GM18867 (cell line): ENCODE measurements around the gene DUSP19.
A peak's percentile ranks its signal among the peaks of the same experiment; 100 is the strongest.

Experiments
- ATAC-seq: cut with Tn5 transposase; IDR thresholded peaks from one replicate; pipeline ENCODE4 v1.9.1; 2021; ENCODE audit warnings: mild to moderate bottlenecking, moderate library complexity; ENCODE audit not compliant: unreplicated experiment

The DUSP19 gene

DNA sequence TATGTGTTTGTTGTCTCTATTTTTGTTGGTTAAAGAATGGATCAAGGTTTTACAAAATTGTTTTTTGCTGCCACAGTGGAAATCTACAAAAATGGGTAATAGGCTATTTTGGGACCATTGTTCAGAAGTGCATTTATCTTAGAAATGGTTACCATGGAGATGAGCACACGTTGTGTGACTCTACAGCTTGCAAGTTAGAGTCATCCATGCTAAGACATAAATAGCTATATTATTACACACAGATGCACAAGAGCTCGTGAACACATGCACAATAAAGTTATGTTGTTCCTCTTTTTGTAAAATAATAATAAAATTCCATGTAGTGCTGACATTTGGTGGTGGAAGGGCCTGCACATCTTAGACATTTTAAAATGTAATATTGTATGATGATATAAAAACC, 15.5 kb upstream of the DUSP19 start:
- peak; percentile 63 for ATAC-seq

DNA sequence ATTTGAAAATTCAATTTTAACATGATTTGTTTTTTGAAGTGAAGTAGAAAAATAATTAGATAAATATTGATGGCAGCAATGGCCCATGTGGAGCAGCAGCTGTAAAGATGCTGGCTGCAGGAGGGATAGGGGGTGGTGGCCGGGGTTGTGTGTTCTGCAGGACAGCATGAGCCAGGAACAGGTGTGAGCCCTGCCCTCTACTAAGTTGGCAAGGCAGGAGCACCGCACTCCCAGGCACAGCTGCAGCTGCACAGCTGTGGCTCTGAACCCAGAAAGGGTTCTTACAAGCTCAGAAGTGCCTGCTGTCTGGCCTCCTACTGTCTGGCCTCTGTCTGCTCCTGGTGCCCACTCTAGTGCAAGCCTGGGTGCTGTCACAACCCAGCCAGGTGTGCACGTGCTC, 10.0 kb upstream of the DUSP19 start:
- ATAC-seq, result no peak

DNA sequence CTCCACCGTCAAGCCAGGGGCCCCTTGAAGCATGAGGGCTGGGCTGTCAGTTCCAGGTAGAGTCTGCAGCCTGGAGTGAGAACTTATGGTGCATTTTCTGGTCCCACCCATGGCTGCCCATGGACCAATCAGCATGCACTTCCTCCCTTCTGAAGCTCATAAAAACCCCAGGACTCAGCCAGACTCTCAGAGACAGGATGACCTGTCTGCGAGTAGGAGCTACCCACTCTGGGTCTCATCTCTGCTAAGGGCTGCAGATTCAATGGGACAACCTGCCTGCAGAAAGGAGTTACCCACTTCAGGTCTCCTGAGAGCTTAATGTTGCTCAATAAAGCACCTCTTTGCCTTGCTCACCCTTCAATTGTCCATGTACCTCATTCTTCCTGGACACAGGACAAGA, 9.4 kb upstream of the DUSP19 start:
- no peak for ATAC-seq

DNA sequence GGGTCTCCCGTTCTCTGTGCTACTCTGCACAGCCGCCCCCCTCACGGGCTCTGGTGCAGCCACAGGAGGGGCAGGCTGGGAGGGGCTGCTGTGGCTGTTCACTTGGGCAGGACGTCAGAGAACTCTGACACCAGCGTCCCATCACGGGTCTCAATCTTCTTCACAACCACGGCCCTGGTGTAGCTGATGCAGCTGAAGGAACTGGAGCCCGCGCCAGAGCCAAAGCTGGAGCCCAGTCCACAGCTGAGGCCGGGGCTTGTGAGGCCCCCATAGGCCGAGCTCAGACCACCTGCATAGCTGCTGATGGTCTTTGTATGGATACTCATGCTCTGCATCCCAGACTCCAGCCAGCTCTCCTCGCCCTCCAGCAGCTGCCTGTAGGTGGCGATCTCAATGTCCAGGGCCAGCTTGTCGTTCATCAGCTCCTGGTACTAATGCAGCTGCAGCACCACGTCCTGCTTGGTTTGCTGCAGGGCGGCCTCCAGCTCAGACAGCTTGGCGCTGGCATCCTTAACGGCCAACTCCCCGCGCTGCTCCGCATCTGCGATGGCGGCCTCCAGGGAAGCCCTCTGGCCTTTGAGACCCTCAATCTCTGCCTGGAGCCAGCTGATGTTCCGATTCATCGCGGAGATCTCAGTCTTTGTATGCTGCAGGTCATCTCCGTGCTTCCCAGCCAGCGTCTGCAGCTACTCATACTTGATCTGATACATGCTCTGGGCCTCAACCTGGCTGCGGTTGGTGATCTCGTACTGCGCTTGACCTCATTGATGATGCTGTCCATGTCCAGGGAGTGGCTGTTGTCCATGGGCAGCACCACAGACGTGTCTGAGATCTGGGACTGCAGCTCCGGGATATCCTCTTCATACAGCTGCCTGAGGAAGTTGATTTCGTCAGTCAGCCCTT, 7.4 kb upstream of the DUSP19 start:
- ATAC-seq, result no peak

DNA sequence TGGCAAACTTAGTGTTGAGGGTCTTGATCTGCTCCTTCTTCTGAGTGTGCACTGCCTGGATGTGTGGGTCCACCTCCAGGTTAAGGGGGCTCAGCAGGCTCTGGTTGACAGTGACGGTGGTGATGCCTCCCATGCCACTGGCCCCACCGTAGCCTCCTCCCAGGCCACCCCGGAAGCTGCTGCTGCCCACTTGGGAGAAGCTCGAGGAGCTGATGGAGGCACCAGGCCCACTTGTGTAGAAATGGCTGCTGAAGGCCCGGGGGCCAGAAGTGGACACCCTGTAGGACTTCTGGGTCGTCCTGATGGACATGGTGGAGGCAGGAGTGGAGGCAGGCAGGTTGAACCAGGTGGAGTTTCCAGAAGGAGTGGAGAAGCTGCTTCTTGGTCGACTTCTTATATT, 6.4 kb upstream of the DUSP19 start:
- ATAC-seq, result no peak

DNA sequence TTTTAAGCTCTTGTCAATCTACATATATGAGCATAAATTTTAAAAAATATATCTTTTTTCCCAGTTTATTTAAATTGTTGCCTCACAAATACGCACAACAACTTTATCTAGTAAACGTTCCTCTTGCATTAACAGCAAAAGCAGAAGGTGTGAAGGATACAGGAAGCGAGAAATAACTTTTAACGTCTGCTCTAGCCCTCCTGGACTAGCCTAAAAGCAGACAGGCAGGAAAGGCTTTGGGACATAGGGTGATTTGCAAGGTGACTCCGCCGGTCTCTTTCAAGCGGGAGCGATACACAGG, 434 bp upstream of the DUSP19 start:
- ATAC-seq, result no peak

DNA sequence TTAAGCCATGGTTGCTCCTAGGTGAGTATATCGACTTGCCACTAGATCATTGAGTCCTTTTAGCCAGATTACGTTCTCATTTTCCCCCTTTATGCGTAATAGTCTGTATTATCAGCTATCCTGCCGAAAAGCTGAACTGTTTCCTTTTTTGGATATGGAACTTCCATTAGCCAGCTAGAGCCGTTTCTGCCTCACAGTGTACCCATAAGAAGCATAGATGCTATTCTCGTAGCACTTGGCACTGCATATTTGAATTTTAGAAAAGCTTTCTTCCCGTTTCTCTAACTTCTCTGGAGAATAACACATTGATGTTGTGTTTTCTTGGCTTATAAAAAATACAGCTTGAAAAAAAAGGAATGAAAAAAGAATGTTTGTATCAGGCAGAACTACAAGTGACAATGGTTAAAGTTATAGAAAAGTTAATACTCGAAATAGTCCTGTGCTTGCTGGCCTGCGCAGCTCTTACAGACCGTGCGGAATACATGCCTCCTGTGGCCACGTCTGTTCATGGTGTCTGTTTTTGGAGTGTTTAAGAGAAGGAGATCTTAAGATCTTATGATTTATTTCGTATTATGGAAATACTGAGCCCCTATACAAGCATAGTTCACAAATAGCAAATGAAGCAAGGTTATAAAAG, 710 bp downstream of the DUSP19 start:
- ATAC-seq, result peak; percentile 32

DNA sequence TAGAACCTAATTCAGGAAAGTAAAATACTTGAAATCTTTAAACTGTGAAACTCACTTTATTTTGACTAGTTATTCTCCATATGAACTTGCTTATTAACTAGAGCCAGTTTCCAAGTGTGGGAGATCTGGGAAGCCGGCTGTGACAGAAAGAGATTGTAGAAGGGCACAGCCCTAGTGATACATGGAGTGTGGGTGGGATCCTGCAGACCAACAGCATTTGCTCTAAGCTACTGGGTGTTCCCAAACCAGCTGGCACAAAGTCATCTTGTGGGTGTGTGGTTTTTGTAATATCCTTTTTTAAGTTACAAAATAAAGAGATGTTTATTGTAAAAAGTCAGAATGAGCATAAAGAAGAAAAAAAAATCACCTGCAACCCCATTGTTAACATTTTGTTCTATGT, 3.4 kb downstream of the DUSP19 start:
- ATAC-seq, result no peak

DNA sequence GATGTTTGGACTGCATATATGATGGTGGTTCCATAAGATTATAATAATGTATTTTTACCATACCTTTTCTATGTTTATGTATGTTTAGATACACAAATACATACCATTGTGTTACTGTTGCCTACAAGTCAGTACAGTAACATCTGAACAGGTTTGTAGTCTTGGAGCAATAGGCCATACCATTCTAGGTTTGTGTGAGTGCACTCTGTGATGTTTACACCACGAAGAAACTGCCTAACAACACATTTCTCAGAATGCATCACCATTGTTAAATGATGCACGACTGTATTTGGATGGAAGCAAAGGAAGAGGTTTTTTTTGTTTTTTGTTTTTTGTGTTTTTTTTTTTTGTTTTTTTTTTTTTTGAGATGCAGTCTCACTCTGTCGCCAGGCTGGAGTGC, 9.5 kb downstream of the DUSP19 start:
- ATAC-seq, result no peak

DNA sequence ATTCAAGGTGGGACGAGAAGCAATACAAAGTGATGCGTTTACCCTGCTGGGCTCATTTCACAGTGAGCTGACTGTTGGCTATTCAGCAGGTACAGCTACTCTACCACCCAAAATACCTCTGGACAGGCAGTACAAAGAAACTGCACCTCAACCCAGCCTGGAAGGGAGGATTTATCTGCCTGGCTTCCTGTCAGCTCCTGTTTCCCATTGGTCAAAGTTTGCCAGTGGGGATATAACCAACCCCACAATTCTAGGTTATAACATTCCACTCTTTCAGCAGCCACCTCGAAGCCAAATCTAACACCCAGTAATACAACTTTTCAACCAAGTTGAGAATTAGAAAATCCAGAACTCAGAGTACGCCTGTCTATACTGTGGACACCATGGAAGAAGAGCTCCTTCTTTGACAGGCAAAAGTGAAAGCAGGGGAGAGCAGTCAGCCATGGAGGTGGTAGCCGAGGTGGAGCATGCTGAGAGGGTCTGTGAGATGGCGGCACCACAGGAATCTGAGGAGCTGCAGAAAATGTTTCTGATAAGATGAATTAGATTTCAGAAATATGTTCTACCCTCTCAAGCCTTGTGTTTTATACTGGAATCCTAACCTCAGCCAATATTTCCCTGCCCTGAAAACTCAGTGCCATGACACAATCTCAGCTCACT, 10.8 kb downstream of the DUSP19 start:
- ATAC-seq, result peak; percentile 74

DNA sequence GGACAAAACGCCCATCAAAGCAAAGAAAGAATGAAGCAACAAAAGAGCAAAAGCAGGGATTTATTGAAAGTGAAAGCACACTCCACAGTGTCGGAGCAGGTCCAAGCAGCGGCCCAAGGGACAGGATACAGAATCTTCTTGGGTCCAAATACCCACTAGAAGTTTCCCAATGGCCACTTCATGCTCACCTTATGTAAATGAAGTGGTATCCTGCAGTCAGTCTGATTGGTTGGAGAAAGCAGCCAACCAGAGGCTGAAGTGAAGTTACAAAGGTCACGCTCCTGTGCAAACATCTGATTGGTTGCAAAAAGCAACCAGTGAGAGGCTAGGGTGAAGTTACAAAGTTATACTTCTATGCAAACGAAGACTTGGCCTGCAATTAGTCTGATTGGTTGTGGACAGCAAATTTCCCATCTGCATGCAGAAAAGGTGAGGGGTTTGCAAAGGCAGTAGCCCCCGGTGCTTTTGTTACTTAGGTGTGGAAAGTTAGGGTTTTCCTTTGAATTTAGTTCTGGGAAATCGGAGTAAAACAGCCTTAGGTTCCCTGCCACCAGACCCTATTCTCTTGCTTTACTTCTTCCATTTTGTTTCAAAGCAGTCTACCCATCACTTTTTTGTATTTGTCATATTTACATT, 12.9 kb downstream of the DUSP19 start:
- ATAC-seq, result no peak

DNA sequence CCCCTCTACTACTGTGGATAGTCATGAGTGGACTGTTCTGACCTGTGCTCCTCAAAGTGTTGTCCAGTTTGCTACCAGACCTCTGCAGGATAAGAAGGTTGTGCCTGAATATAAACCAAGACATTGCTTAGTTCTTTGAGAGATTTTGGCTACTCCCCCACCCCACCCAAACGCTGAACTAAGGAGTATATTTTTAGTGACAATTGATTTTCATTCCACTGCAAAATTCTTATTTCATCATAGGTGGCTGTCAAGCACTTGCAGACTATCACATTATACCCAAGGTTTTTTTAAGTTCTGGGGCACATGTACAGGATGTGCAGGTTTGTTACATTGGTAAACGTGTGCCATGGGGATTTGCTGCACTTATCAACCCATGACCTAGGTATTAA, 13.4 kb downstream of the DUSP19 start:
- no peak for ATAC-seq

DNA sequence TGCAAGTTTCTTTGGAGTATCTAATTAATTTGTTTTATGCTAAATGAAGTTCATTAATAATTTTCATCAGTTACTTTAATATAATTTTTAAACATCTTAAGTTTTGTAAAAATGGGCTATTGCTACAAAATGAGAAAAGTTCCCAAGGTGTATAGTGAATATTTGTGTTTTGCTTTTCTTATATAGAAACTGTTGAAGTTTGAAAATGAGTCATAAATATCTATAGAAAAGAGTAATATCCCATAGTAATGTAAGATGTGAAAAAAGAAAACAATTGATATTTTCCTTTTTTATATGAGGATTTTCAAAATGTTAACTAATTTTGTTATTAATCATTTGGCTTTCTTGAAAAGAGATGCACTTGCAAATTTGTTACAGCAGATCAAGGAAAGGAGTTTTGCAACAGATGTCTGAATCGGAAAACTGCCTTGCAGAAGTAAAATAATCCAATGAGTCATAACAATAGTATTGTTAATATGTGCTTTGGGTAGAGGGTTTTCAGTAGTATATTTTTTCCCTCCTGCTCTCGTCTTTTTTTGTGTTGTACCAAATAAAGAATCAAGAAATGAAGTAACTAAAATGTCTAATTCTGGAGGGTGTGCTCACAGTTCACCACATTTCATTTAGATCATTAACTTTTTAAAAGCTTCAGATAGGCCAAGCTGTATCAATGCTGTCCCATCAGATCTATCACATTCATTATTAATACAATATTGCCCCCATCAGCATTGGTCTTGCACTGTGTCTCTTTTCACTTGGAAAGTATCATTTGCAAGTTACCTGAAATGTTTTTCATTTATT, 15.5 kb downstream of the DUSP19 start:
- peak; percentile 74 for ATAC-seq

DNA sequence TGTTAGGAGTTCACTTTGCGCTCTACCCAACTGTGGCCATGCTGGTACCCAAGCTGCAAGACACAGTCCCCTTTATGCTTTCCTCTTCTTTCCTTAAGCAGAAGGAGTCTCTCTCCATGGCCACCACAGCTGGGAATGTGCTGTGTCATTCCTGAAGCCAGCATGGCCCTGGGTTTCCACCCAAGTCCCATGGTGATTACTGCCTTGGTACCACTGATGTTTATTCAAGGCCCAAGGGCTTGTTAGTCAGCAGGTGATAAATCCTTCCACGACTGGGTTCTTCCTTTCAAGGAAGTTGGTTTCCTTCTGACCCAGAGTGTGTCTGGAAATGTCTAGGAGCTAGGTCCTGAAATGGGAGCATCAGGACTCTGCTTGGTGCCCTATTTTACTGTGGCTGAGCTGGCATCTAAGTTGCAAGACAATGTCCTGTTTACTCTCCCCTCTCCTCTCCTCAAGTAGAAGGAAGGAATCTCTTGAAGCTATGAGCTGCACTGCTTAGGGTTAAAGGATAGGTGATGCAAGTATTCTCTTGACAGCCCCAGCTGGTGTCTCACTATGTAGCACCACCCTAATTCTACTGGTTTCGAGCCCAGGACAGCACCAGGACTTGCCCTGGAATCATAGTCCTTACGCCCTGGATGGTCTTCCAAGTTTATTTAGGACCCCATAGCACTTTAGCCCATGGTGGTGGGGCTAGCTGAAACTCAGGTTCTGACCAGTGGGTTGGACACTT, 27.0 kb downstream of the DUSP19 start:
- no peak for ATAC-seq

DNA sequence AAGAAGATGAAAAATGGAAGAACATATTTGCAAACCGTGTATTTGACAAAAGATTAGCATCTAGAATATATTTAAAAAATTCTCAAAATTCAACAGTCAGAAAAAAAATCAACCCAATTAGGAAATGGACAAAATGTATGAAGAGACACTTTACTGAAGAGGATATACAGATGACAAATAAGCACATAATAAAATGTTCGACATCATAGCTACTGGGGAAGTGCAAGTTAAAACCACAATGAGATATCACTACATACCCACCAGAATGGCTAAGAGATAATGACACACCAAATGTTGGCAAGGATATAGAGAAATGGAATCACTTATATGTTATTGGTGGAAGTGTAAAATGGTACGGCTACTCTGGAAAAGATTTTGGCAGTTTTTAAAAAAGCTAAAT, 34.0 kb downstream of the DUSP19 start:
- ATAC-seq, result no peak

DNA sequence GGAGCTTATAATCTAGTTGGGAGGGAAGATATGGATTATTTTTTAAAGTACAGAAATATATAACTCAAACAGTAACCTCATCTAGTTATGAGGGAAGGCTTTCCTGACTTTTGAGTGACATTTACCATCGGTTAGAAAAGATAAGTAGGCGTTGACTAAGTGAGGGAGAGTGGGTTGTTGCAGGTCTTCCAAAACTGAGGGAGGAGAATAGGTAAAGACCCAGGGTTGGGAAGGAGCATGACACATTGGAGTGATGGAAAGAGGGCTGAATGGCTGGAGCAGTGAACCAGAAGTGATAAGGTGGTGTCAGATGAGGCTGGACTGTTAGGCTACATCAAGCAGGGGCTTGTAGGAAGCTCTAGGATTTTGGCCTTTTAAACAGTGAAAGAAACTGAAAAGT, 35.1 kb downstream of the DUSP19 start:
- no peak for ATAC-seq

DNA sequence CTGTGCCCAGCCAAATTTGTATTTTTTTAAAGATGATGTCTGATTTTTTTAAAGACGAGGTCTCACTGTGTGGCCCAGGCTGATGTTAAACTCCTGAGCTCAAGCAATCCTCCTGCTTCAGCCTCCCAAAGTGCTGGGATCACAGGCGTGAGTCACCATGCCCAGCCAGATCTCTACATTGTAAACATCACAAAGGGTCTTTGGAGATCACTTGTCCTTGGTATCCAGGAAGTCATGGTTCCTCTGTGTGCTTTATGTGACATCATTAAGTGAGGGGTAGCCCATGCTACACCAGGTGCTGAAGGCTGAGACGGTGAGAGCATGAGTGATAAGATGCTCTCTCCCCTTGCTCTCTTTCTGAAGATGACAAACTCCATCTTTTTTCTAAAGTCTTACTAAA, 38.7 kb downstream of the DUSP19 start:
- ATAC-seq, result no peak

DNA sequence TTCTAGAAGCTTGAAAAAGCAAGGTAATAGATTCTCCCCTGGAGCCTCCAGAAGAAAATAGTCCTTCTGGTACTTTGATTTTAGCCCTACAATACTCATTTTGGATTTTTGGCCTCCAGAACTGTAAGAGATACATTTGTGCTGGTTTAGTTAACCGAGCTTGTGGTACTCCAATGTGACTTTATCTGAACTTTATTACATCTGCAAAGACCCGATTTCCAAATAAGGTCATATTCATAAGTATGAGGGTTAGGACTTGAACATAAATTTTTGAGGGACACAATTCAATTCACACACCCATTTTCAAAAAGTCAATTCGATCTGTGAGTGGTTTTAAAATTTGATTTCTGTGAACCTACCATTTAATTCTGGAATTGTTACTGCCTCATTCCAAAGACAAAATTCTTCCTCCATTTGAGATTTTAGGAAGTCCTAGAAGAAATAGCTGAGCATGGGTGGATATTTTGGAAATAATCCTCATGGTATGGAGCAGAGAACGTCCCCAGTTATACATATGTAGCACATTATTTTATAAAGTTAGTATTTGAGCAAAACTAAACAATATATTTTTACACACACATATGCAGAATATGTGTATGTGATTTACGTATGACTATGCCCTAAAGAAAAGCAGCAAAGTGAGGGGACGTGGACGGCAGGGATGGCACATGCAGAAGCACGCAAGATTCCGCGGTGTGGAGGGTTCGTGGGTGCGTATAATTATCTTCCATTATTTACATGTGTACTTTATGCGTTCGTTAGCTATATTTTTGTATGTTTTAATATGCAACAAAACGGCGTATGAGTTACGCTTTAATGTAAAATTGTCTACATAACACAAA, 44.8 kb downstream of the DUSP19 start:
- ATAC-seq, result no peak

DNA sequence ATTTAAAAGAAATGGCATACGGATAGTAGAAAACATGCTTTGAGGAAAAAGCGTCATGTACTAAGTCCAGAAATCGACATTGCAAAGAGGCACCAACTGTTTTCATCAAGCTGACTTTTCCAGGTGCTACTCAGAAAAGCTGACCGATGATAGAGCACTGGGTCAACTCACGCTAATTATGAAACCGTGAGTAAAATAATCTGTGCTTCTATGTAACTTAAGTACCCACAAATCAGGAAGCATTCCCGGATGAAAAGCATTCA, 45.3 kb downstream of the DUSP19 start:
- ATAC-seq, result peak; percentile 41
